GM21529 (cell line): Measurements from ENCODE around the gene RFT1.

Experiments used
- ATAC-seq: cut with Tn5 transposase; IDR thresholded peaks from one replicate; pipeline ENCODE4 v1.9.1; 2021; ENCODE audit not compliant: unreplicated experiment

Gene RFT1

DNA sequence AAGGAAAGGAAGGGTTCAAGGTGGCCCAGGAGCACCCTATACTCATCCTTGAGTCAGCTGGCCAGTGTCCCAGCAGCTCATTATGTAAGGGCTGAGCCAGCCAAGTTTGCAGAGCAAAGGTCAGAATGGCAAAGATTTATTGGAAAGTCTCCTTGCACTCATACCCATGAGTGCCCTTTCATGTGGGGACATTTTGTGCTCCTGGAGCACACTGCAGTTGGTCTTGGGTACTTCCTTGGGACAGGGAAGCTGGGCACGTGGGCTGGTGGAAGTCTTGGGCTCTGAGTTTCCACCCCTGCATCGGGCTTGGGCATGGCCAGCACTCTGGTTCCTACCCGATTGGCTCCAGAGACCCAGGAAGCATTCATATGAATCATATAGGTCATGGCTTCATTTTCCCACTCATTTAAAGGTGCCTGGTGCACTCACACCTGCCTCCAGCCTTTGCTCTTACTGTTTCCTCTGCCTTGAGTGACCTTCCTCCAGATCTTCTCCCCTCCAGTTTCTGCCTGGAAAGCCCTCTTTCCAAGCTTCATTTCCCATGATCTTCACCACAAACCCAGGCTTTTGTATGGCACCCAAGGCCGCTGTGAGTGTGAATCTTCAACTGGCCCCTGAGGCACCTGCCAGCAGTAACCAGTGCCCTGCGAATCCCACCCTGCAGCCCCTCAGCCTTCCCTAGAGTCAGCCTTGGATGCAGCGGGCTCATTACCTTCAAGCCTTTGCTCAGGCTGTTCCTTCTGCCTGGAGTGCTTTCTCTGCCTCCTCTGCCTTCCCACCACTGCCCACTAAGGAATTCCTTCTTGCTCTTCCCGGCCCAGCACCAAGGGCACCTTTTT is 20.2 kb upstream of the RFT1 start:
- ATAC-seq: no peak

- ATAC-seq: no peak
Observed at GRCh38 chr3:53149699-53150098, 19.5 kb upstream of the RFT1 start.

DNA sequence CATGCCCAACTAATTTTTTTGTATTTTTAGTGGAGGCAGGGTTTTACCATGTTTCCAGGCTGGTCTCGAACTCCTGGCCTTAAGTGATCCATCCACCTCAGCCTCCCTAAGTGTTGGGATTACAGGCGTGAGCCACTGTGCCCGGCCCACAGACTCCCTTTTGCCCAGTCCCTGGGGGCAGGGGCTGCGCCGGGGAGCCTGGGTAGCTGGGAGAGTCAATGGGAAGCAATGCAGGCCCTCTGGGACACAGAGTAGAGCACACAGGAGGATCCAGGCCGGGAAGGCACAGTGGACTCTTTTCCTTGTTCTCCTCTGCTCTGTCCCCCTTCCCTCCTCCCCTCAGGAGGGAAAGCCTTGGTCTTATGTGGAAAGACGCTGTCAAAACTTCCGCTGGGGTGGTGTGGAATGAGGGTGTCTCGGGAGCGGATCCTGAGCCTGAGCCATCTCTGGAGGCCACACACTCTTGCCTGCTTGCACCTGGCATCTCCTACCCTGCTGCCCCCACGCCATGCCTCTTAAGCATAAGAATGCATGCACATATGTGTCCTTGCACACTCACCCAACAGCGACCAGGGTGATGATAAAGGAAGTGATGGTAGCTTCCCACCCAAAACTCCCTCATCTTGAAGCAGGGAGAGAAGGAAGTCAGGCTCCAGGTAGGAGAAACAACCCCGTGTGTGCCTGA is 18.9 kb upstream of the RFT1 start:
- no peak for ATAC-seq

GRCh38 chr3:53147903-53148400 is 17.7 kb upstream of the RFT1 start:
- ATAC-seq: no peak

DNA sequence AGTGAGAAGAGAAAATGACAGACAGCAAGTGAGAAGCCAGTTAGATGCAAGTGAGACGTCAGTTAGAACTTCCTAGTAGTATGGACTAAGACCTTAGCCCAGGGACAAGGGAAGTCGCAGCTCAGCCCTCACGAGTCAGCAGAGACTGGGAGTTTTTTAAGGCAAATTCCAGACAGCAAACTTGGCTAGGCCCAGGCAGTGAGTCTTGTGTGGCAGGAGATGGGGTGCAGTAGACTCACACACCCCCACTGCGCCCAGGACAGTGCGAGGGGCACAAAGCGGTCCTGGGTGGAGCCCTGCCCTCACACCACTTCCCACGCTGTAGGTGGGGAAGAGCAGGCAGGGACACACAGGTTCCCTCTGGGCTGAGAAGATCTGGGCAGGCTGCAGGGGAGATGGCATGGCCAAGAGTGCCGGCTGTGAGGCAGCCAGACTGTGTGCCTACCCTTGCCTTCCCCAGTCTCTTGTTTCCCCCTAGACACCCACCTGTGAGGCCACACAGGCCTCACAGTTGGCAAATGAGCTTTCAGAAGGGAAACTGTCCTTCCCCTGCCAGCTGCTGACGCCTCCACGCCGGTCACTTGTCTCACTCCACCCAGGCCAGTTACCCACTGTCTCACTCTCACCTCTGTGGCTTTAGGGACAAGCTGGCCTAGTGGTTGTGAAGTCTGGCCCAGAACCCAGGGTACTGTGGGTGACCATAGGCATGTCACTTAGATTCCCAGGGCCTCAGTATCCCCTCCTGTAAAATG is 17.1 kb upstream of the RFT1 start:
- no peak for ATAC-seq

DNA sequence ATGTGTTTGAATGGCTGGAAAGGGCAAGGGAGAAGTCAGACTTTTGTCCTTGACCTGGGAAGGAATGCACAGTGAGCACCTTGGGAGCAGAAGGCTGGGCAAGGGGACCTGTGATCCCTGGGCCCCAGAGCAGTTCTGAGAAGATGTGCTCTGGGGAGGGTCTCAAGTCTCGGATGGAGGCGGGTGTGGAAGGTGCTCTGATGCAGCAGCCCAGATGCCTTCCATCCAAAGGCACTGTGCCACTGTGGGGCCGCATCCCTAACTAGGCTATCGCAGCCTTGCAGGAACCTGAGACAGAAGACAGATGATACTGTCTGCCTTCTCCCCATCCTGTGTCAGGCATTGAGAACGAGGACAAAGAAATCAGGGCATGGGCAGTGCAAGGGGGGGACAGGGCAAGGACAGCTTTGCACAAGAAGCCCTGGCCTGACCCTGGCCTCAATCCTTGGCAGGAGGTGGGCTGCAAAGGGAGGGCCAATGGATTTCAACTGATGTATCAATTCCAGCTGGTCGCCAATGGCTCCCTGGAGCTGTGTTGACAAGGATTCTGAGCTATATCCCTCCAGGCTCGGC is 16.2 kb upstream of the RFT1 start:
- no peak for ATAC-seq

GRCh38 chr3:53145713-53146080 is 15.5 kb upstream of the RFT1 start:
- ATAC-seq: no peak

DNA sequence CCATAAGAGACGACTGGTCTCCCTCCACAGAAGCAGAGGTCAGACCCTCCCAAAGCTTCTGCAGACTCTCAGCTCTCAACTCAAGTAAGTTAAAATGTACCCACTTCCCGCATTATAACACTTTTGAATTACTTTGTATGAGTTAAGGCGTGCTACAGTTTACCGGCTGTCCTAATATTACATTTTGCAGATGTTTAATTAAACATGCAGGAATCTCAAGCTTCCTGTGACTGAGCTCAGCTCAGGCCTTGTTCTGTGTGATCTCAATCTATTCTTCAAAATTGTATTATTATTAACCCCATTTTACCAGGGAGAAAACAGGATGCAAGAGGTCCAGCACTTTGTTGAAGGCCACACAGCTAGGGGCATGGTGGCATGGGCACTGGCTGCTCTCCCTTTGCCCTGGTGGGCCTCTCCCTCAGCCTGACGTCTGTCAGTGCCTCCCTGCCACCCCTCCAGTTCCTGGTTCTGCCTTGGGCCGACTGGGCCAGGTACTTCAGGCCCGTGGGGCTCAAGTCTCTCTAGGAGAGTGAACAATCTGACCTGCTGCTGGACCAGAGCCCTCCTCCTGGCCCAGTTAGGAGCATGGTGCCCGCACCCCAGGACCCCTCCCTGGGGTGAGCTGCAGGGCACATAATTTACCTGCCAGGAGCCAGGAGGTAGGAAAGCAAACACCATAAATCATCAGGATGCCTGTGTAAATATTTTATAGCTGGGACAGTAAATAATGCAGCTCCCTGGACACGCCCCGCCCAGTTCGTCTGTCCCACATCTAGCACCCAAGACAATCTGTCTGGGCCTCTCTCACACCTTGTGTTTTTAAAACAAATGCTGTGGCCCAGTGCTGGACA is 14.9 kb upstream of the RFT1 start:
- no peak for ATAC-seq

GRCh38 chr3:53144446-53144845 is 14.2 kb upstream of the RFT1 start:
- ATAC-seq: no peak

- ATAC-seq: no peak
Observed at GRCh38 chr3:53142986-53143385, 12.8 kb upstream of the RFT1 start.

GRCh38 chr3:53140847-53141845 is 10.9 kb upstream of the RFT1 start:
- ATAC-seq: no peak

GRCh38 chr3:53139906-53140846 is 9.9 kb upstream of the RFT1 start:
- no peak for ATAC-seq

GRCh38 chr3:53137835-53138446 is 7.7 kb upstream of the RFT1 start:
- no peak for ATAC-seq

GRCh38 chr3:53137221-53137620 is 7.0 kb upstream of the RFT1 start:
- no peak for ATAC-seq

GRCh38 chr3:53134631-53135232 is 4.5 kb upstream of the RFT1 start:
- ATAC-seq: peak; percentile 60

DNA sequence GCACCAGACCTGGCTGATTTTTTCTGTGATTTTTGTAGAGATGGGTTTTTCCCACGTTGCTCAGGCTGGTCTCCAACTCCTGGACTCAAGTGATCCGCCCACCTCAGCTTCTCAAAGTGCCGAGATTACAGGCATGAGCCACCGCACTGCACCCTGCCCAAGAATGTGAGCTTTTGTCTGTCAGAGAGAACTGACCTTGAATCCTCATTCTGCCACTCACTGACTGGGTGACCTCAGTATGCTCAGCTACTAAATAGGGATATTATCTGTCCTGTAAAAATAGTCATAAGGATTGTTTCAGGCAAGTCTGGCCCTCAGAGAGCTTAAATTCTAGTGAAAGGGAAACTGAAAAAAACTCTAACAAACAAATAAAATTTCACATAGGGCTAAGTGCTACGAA is 2.1 kb upstream of the RFT1 start:
- ATAC-seq: no peak

GRCh38 chr3:53131096-53131495 is 861 bp upstream of the RFT1 start:
- ATAC-seq: no peak
